GM23248 (cell line): Measurements from ENCODE around the gene EME1.

Experiments
- EZH2 ChIP-seq: fragments of 200-600 bp; sonication (generic); IDR thresholded peaks from 2 replicates; pipeline ENCODE4 v1.6.1; 2018; ENCODE audit warnings: antibody characterized with exemption, mild to moderate bottlenecking; ENCODE audit not compliant: insufficient read depth, poor library complexity, severe bottlenecking
- EZH2phosphoT487 ChIP-seq: fragments of 200-600 bp; sonication (generic); IDR thresholded peaks from 2 replicates; pipeline ENCODE4 v1.6.1; 2018; ENCODE audit warnings: antibody characterized with exemption, moderate library complexity, mild to moderate bottlenecking, low read depth; ENCODE audit not compliant: insufficient read depth

GRCh38 chr17:50372758-50373556 is at the start of gene EME1, which contains the start of gene MRPL27:
- TF ChIP-seq EZH2, result no peak
- no peak for TF ChIP-seq EZH2phosphoT487
